Measurements from ENCODE around the gene RNF133.

DNA sequence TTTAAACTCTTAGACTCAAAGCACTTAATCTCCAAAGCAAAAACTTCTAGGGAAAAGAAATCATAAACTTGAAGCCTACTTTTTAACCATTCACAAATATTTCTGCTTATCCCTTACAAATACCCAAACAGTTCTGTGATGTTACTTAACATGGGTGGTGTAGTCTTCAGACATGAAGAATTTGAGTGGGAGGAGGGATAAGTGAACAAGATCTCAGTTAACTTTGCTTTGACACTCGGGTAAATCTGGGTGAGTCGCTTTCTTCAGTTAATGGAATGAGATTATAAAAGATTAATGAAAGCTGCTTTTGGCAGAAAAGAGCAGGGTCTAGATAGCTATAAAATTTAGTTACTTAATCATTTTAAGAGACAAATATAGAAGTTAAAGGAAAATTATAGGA is 47.5 kb downstream of the RNF133 start:
- TF ChIP-seq, protein P1, sequence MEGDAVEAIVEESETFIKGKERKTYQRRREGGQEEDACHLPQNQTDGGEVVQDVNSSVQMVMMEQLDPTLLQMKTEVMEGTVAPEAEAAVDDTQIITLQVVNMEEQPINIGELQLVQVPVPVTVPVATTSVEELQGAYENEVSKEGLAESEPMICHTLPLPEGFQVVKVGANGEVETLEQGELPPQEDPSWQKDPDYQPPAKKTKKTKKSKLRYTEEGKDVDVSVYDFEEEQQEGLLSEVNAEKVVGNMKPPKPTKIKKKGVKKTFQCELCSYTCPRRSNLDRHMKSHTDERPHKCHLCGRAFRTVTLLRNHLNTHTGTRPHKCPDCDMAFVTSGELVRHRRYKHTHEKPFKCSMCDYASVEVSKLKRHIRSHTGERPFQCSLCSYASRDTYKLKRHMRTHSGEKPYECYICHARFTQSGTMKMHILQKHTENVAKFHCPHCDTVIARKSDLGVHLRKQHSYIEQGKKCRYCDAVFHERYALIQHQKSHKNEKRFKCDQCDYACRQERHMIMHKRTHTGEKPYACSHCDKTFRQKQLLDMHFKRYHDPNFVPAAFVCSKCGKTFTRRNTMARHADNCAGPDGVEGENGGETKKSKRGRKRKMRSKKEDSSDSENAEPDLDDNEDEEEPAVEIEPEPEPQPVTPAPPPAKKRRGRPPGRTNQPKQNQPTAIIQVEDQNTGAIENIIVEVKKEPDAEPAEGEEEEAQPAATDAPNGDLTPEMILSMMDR (IDR thresholded peaks at IDR 0.05): no peak
- TF ChIP-seq POLR2A (IDR thresholded peaks at IDR 0.05): no peak
